Liver (tissue), 9 donors: Measurements from ENCODE around the gene TNC. TPM values are rescaled to one million over a fixed set of nuclear protein-coding genes. Genes with fewer than 3 reads are reported as not detected.

Source experiments
- DNase-seq: peaks from one replicate; pipeline ENCODE4 v3.0.0-alpha.2; 2017; ENCODE audit warnings: low spot score
- H3K27ac ChIP-seq, 2 donors: one replicate each; pipeline ENCODE4 v1.7.0; 2013; ENCODE audit warnings: inconsistent platforms in 2 of 2, low read length in 2 of 2, control low read depth in 1 of 2, low read depth in 1 of 2, mild to moderate bottlenecking in 1 of 2
- H3K27me3 ChIP-seq, 4 donors: one replicate each; pipeline versions ENCODE4 v1.6.1 to v1.7.0; 2013; ENCODE audit warnings: low read length in 3 of 4, inconsistent platforms in 1 of 4, mild to moderate bottlenecking in 1 of 4, moderate library complexity in 1 of 4; ENCODE audit not compliant: control insufficient read depth in 4 of 4, insufficient read depth in 4 of 4
- H3K36me3 ChIP-seq, 4 donors: one replicate each; pipeline versions ENCODE4 v1.6.1 to v1.7.0; 2013; ENCODE audit warnings: low read length in 3 of 4, mild to moderate bottlenecking in 3 of 4, low read depth in 1 of 4, moderate library complexity in 1 of 4; ENCODE audit not compliant: control insufficient read depth in 4 of 4, insufficient read depth in 3 of 4
- H3K4me1 ChIP-seq, 4 donors: one replicate each; pipeline versions ENCODE4 v1.6.1 to v1.7.0; 2013; ENCODE audit warnings: low read length in 3 of 4, mild to moderate bottlenecking in 3 of 4, moderate library complexity in 1 of 4; ENCODE audit not compliant: control insufficient read depth in 4 of 4, insufficient read depth in 4 of 4
- H3K4me3 ChIP-seq, 3 donors: one replicate each; pipeline versions ENCODE4 v1.6.1 to v1.7.0; 2013; ENCODE audit warnings: low read length in 3 of 3, control low read depth in 1 of 3, low read depth in 1 of 3, mild to moderate bottlenecking in 1 of 3
- H3K9ac ChIP-seq, 2 donors: one replicate each; pipeline ENCODE4 v1.7.0; 2013; ENCODE audit warnings: low read length in 2 of 2, mild to moderate bottlenecking in 2 of 2, moderate library complexity in 2 of 2, control low read depth in 1 of 2, low read depth in 1 of 2
- H3K9me3 ChIP-seq, 4 donors: one replicate each; pipeline versions ENCODE4 v1.6.1 to v1.7.0; 2013; ENCODE audit warnings: low read length in 3 of 4; ENCODE audit not compliant: control insufficient read depth in 4 of 4
- ATF3 ChIP-seq: IDR thresholded peaks from 2 replicates; pipeline ENCODE4 v1.6.1; 2016; ENCODE audit warnings: antibody characterized with exemption
- CTCF ChIP-seq: fragments of 150-350 bp; IDR thresholded peaks from 2 replicates; pipeline ENCODE4 v1.5.1; 2017; ENCODE audit warnings: improper control_type of control experiment, low read depth, low read length; ENCODE audit not compliant: missing input control
- EGR1 ChIP-seq, 2 donors: IDR thresholded peaks; 2 replicates each; pipeline ENCODE4 v1.6.1; 2016 to 2018; ENCODE audit warnings: antibody characterized with exemption in 2 of 2, low read depth in 2 of 2
- FOXA1 ChIP-seq: IDR thresholded peaks from 2 replicates; pipeline ENCODE4 v1.6.1; 2016; ENCODE audit warnings: antibody characterized with exemption
- FOXA2 ChIP-seq: IDR thresholded peaks from 2 replicates; pipeline ENCODE4 v1.6.1; 2016; ENCODE audit warnings: antibody characterized with exemption
- GABPA ChIP-seq, 2 donors: IDR thresholded peaks in 1 of 2; conservative IDR thresholded peaks in 1 of 2; 2 replicates each; pipeline ENCODE4 v1.6.1; 2016; ENCODE audit warnings: antibody characterized with exemption in 2 of 2, mild to moderate bottlenecking in 1 of 2, moderate library complexity in 1 of 2
- HNF4A ChIP-seq, 2 donors: conservative IDR thresholded peaks; 2 replicates each; pipeline ENCODE4 v1.6.1; 2016; ENCODE audit warnings: antibody characterized with exemption in 2 of 2, mild to moderate bottlenecking in 2 of 2
- MAX ChIP-seq: IDR thresholded peaks from 2 replicates; pipeline ENCODE4 v1.6.1; 2016; ENCODE audit warnings: antibody characterized with exemption
- RAD21 ChIP-seq, 2 donors: IDR thresholded peaks; 2 replicates each; pipeline ENCODE4 v1.6.1; 2016; ENCODE audit warnings: antibody characterized with exemption in 2 of 2, mild to moderate bottlenecking in 2 of 2
- SP1 ChIP-seq: IDR thresholded peaks from 2 replicates; pipeline ENCODE4 v1.6.1; 2018; ENCODE audit warnings: antibody characterized with exemption, mild to moderate bottlenecking
- TAF1 ChIP-seq: conservative IDR thresholded peaks from 2 replicates; pipeline ENCODE4 v1.6.1; 2016; ENCODE audit warnings: antibody characterized with exemption, mild to moderate bottlenecking
- YY1 ChIP-seq: IDR thresholded peaks from 2 replicates; pipeline ENCODE4 v1.6.1; 2016; ENCODE audit warnings: antibody characterized with exemption, mild to moderate bottlenecking
- WGBS: extraction: QIAGEN DNeasy Blood & Tissue Kit; methylation state at CpG from one replicate; pipeline ENCODE4 v1.1.7; 2013; 5-methylcytosine and 5-hydroxymethylcytosine counted together
- polyA plus RNA-seq, 2 donors: library from polyadenylated mRNA; stranded (reverse) in 1 of 2; unstranded in 1 of 2; fragments of 200-250 nt in 1 of 2; fragments of >200 nt in 1 of 2; fragmentation: Nextera tagmentation in 1 of 2; extraction: Ambion mirVana in 1 of 2; gene quantifications; one replicate each; pipeline versions ENCODE4 v1.2.1 to v1.2.3, GENCODE V29; 2013 to 2015
- total RNA-seq, 2 donors: library from RNA; depleted of rRNA; stranded (reverse); fragments of >200 nt; gene quantifications; one replicate each; pipeline ENCODE4 v1.2.3, GENCODE V29; 2014
- TF ChIP-seq, protein P1 (sequence below): IDR thresholded peaks from 2 replicates; pipeline ENCODE4 v1.6.1; 2016; ENCODE audit warnings: antibody characterized with exemption, mild to moderate bottlenecking
- donor health status: healthy.
- donor health status: healthy.
- donor health status: healthy.
- donor health status: healthy.
- donor health status: healthy.

Gene TNC
- total and polyA plus RNA-seq, 4 donors: 0.19 to 6.3 (median 1.8) TPM

GRCh38 chr9:115146581-115147021 lies 28.6 kb upstream of the TNC start (continued):
- TF ChIP-seq, protein P1, sequence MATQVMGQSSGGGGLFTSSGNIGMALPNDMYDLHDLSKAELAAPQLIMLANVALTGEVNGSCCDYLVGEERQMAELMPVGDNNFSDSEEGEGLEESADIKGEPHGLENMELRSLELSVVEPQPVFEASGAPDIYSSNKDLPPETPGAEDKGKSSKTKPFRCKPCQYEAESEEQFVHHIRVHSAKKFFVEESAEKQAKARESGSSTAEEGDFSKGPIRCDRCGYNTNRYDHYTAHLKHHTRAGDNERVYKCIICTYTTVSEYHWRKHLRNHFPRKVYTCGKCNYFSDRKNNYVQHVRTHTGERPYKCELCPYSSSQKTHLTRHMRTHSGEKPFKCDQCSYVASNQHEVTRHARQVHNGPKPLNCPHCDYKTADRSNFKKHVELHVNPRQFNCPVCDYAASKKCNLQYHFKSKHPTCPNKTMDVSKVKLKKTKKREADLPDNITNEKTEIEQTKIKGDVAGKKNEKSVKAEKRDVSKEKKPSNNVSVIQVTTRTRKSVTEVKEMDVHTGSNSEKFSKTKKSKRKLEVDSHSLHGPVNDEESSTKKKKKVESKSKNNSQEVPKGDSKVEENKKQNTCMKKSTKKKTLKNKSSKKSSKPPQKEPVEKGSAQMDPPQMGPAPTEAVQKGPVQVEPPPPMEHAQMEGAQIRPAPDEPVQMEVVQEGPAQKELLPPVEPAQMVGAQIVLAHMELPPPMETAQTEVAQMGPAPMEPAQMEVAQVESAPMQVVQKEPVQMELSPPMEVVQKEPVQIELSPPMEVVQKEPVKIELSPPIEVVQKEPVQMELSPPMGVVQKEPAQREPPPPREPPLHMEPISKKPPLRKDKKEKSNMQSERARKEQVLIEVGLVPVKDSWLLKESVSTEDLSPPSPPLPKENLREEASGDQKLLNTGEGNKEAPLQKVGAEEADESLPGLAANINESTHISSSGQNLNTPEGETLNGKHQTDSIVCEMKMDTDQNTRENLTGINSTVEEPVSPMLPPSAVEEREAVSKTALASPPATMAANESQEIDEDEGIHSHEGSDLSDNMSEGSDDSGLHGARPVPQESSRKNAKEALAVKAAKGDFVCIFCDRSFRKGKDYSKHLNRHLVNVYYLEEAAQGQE: no peak
- TF ChIP-seq FOXA2 (no peak), YY1 (no peak), TAF1 (no peak), ATF3 (no peak)

- no peak overlapping the region for H3K27ac ChIP-seq
- no peaks in the 10 kb centered on the region for H3K36me3 ChIP-seq
- peaks cover 0 to 8% (median 0%) of the 10 kb centered on the region in 4 donors for H3K9me3 ChIP-seq
- WGBS: 83% methylated on average over 2 of the region's 2 CpGs
- no peak overlapping the region for H3K4me3 ChIP-seq
- no peak overlapping the region for H3K9ac ChIP-seq
- H3K4me1 ChIP-seq: no peaks in the 10 kb centered on the region
- no peaks in the 10 kb centered on the region for H3K27me3 ChIP-seq
- TF ChIP-seq MAX (no peak), SP1 (no peak), EGR1 (IDR thresholded peaks at IDR 0.05; ENCODE audit: low read depth in 2 of 2) (no peak), RAD21 (IDR thresholded peaks at IDR 0.05) (no peak), FOXA2 (no peak), GABPA (IDR thresholded peaks at IDR 0.05 in 1 of 2, conservative IDR thresholded peaks at IDR 0.05 in 1 of 2) (no peak), FOXA1 (no peak)
- TF ChIP-seq, protein P1: no peak
- DNase-seq: no peak
Measured at GRCh38 chr9:115144706-115145105, 26.7 kb upstream of the TNC start.

GRCh38 chr9:115143689-115144088 lies 25.7 kb upstream of the TNC start:
- Histone ChIP-seq H3K9ac (no peak overlapping the region), H3K4me3 (no peak overlapping the region), H3K27ac (no peak overlapping the region), H3K4me1 (no peaks in the 10 kb centered on the region), H3K36me3 (no peaks in the 10 kb centered on the region), H3K9me3 (peaks cover 0 to 8% (median 0%) of the 10 kb centered on the region in 4 donors), H3K27me3 (no peaks in the 10 kb centered on the region)
- 61% methylated on average over 2 of the region's 2 CpGs for WGBS
- DNase-seq: no peak
- TF ChIP-seq, protein P1: no peak
- no peak for TF ChIP-seq HNF4A (conservative IDR thresholded peaks at IDR 0.05)
- TF ChIP-seq TAF1: no peak
- no peak for TF ChIP-seq CTCF
- TF ChIP-seq YY1: no peak
- TF ChIP-seq GABPA (IDR thresholded peaks at IDR 0.05 in 1 of 2, conservative IDR thresholded peaks at IDR 0.05 in 1 of 2): no peak
- no peak for TF ChIP-seq FOXA2
- TF ChIP-seq RAD21 (IDR thresholded peaks at IDR 0.05): no peak
- no peak for TF ChIP-seq ATF3
